Stimulated activated CD4-positive, alpha-beta T cell treated with anti-CD3 and anti-CD28 coated beads, Interleukin-12 subunit alpha, Interleukin-12 subunit beta, amount 100 ng/mL, for 4 hours (primary cell): Measurements from ENCODE around the gene SPN.
"Not testable (repeated sequence)": the region's sequence is repeated elsewhere in the genome, so short reads cannot be mapped to it uniquely, and the experiment has no call there.

Experiments used
- DNase-seq: peaks from one replicate; pipeline ENCODE4 v3.0.0-alpha.2; 2020

SPN gene

GRCh38 chr16:29708917-29709600 lies 46.0 kb downstream of the SPN start:
- DNase-seq: no peak

- DNase-seq: not testable (repeated sequence)
Observed at GRCh38 chr16:29709657-29710056, 46.6 kb downstream of the SPN start.

- no peak for DNase-seq
Observed at GRCh38 chr16:29710227-29711219, 47.5 kb downstream of the SPN start.

DNA sequence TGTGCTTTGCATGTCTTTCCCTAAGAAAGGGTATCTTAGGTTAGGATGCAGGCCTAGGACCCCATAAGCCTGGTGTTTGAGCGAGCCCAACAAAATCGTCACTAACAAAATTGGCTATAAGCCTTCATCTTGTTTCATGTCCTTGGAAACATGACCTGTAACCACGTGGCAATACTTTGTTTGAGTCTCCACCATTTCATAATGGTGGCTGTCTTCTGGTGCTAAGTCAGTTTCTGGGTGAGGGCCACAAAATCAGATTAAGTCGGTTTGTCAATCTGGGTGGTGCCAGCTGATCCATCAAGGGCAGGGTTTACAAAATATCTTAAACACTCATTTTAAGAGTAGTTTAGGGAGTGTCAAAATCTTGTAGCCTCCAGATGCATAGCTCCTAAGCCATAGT lies 49.8 kb downstream of the SPN start:
- DNase-seq: no peak

GRCh38 chr16:29714396-29714795 lies 51.3 kb downstream of the SPN start:
- DNase-seq: no peak

DNA sequence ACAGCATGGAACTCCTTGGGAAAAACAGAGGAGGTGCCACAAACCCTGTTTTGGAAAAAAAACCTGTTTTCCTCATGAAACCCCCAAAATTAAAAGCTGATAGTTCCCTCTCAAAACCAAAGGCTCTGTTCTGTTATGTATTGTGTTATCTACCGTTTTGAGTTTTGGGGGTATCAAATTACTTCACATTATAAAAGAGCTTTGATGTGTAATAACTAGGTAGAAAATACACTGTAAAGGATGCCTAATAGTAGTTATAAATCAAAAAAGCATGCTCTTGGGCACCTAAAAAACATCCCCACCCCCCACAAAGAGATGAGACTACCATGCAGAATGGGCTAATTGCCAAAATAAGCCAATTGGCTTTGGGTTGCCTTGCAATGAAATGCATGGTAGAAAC lies 51.9 kb downstream of the SPN start:
- DNase-seq: no peak

DNA sequence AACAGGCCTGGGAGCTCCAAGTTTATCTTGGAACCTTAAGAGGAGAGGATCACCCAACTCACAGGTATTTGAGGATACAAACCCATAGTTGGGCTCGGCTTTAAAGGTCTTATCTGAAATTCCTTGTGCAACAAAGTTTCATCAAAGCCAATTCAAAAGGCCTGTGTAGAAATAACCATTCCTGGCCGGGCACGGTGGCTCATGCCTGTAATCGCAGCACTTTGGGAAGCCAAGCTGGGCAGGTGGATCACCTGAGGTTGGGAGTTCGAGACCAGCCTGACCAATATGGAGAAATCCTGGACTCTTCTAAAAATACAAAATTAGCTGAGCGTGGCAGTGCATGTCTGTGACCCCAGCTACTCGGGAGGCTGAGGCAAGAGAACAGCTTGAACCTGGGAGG lies 54.1 kb downstream of the SPN start:
- DNase-seq: no peak

- no peak for DNase-seq
Observed at GRCh38 chr16:29719063-29719462, 56.0 kb downstream of the SPN start.
